Activated CD4-positive, alpha-beta T cell treated with anti-CD3 and anti-CD28 coated beads, Interleukin-2, amount 50 U/mL, for 48 hours (primary cell): ENCODE measurements around the gene TBX1.

Source experiments
- DNase-seq, 2 experiments: peaks; one replicate each; pipeline ENCODE4 v3.0.0-alpha.2; 2020

TBX1 gene

DNA sequence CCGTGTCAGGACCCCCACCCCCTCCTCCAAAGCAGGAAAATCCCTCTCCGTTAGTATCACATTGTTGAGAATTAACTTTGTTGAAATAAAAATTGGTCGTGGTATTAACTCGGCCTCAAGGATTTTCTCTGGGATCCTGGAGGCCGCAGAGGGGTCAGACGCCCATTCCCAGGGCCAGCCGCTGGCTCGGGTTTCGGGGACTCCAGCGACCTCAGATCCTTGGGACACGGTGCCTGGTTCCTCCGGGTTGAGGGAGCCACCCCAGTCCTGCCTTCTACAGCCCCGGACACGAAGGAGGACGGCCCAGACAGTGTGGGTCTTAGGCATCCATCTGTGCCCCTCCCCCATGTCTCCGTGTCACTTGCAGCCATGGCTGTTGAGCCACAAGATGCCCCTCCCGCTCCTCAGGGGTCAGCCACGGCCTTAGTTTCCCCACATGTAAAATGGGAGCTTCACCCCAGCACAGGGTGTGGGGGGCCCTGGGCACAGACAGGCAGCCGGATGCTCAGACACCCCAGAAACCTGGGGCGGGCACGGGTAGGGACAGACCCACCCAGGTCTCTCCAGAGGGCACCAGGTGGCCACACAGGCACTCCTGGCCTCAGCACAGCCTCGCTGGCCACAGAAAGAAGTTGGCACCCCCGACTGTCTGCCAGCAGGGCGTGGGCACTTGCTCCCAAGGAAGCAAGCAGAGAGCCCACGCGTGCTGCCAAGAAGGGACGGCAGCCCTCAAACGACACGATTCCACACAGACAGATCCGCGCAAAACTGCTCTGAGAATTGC, 21.7 kb upstream of the TBX1 start:
- no peak for DNase-seq

- no peak for DNase-seq
Measured at GRCh38 chr22:19739448-19739895, 21.1 kb upstream of the TBX1 start.

- no peak for DNase-seq
Measured at GRCh38 chr22:19739911-19740449, 20.6 kb upstream of the TBX1 start.

- DNase-seq, result no peak
Measured at GRCh38 chr22:19740586-19740985, 20.0 kb upstream of the TBX1 start.

DNA sequence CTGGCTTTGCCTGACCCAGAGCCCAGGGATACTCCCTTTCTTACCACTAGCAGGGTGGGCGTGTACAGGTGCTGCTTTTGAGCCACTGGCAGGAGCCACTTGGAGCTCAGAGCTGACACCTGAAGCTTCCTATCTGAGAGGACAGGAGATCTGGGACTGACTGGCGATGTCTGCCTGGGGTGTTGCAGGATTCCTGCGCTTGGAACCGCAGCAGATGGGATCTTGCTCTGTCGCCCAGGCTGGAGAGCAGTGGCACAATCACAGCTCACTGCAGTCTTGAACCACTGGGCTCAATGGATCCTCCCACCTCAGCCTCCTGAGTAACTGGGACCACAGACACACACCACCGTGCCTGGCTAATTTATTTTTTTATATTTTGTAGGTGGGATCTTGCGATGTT, 19.5 kb upstream of the TBX1 start:
- DNase-seq, result no peak

GRCh38 chr22:19742160-19743066, 18.2 kb upstream of the TBX1 start:
- DNase-seq, result no peak

DNA sequence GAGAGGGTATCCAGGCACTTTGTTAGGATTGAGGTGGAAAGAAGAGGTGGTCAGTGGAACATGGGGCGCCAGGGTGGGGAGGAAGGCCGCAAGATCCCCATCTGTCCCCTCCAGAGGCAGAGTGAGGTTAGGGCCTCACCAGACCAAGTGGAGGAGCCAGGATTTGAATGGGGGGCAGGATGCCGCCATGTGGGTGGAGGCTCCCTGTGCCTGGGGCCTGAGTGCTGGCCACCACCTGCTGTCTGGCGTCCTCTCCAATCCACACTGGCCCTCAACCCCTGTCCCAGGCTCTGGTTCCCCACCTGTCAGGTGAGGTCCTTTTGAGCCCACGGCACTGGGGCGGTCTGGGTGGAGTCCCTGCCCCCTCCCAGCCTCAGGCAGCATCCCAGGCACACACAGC, 17.5 kb upstream of the TBX1 start:
- no peak for DNase-seq

DNA sequence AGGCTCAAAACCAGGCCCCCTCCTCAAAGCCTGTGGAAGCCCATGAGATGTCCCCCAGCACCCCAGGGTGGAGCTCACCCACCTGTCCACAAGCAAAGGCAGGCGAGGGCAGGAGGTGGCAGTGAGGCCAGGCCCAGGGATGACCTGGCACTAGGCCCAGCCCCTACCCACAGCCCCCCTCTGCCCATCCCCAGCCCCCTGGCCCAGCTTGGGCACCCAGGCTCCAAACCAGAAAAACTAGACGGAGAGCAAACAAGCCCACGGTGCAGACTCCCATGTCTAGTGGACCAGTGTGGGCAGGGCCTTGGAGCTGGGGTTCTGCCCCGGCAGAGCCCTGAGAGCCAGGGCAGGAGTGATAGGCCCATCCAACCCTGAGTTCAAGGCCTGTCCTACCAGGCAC, 16.9 kb upstream of the TBX1 start:
- no peak for DNase-seq

- DNase-seq, result no peak
Measured at GRCh38 chr22:19744350-19745006, 16.1 kb upstream of the TBX1 start.

- DNase-seq, result no peak
Measured at GRCh38 chr22:19745155-19746101, 15.2 kb upstream of the TBX1 start.

- no peak for DNase-seq
Measured at GRCh38 chr22:19746726-19747125, 13.9 kb upstream of the TBX1 start.

GRCh38 chr22:19747551-19747950, 13.0 kb upstream of the TBX1 start:
- no peak for DNase-seq

- no peak for DNase-seq
Measured at GRCh38 chr22:19748139-19748538, 12.4 kb upstream of the TBX1 start.

- DNase-seq, result no peak
Measured at GRCh38 chr22:19748991-19749664, 11.4 kb upstream of the TBX1 start.

DNA sequence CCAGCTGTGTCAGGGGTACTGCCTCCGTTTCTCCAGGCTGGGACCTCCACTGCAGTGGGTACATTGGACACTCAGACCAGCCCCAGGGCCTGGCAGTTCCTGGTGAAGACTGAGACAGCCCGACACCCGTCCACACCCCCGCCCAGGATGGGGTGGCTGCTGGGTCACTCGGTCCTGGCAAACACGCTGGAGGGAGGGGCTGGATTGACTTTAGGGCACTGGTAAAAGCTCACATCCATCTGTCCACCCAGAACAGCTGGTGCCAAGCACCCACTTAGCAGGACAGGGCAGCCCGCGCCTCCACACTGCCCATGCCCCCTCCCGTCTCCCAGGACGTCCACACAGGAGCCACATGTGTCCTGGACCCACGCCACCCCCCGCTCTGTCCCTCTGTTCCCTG, 10.7 kb upstream of the TBX1 start:
- no peak for DNase-seq

DNA sequence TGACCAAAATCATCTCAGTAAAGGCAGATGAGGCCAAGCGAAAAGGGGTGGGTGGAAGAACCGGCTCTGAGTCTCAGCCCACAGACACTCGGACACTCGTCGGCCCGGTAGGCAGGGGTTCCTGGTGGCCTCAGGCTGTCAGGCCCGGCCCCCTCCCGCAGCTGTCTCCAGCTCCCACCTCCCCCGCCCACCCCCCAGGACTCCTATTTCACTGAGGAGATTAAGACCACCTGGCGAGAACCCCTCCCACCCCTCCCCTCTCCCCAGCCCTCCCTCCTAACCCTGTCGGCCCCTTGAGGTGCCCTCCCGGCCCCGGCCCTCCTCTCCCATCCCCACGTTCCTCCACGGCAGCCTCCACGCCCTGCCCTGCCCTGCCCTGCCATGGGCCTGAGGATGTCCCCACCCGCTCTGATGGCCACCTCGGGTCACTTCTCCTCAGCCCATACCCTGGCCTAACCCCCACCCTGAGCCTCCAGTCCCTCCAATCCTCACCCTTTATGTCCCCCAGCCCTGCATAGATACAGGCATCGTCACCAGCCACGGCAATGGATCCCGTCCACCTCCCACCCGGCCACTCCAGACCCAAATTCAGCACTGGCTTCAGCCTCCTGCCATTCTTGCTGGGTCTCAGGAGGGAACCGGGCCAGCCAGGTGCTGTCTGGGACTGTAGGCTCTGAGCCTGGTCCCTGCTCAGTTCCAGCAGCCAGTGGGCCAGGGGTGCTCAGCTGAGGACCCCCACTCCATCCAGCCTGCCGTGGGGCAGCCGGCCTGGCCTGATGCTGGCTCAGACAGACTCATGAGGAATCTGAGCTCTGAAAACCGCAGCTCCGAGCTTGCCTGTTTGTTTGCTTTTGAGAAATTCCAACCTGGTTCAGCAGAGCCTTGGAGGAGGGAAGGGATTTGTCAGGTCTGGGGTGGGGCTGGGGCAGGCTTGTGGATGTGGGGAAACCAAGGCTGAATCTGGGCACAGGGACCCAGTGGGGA, 9.8 kb upstream of the TBX1 start:
- DNase-seq, result no peak

GRCh38 chr22:19751497-19752245, 8.9 kb upstream of the TBX1 start:
- no peak for DNase-seq

DNA sequence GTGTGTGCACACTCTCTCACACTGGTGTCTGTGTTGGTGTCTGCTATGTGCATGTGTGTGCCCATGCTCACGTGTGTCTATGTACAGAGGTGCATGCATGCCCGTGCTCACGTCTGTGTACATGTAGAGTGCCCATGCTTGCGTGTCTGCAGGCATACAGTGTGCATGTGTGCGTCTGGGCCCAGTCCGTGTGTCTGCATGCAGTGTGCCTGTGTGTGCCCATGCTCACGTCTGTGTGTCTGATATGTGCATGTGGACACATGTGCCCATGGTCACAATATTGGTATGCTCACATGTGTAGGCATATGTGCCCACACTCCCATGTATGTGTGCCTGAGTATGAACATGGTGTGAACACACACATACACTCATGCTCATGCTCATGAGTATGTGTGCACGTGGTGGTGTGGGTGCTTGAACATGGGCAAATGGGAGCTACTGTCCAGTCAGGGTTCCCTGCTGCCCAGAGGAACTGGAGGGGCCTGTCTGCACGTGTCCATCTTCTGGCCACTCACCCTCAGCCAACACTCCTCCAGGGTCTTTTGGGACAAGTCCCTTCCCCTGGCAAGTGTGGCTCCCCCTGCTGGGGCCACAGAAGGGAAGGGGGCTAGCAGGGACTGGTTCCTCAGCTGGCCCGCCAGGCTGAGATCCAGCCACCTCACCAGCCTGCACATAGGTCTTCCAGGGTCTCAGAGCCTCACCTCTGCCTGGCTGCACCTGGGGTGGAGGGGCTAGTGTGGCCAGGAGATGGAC, 7.3 kb upstream of the TBX1 start:
- no peak for DNase-seq
